NCI-H1048 (cell line): ENCODE measurements around the gene THSD4.
"Not testable (repeated sequence)": the region's sequence is repeated elsewhere in the genome, so short reads cannot be mapped to it uniquely, and the experiment has no call there.

ENCODE experiments used
- DNase-seq: peaks from one replicate; lab custom pipeline; 2025; lab: John Stamatoyannopoulos, UW

Gene THSD4

GRCh38 chr15:71294251-71294910 is 179.1 kb downstream of the THSD4 start:
- DNase-seq: no peak

- no peak for DNase-seq
Observed at GRCh38 chr15:71294911-71295602, 179.8 kb downstream of the THSD4 start.

- DNase-seq: no peak
Observed at GRCh38 chr15:71295603-71296314, 180.5 kb downstream of the THSD4 start.

GRCh38 chr15:71296315-71296679 is 181.0 kb downstream of the THSD4 start:
- DNase-seq: no peak

GRCh38 chr15:71301958-71302621 is 186.8 kb downstream of the THSD4 start:
- no peak for DNase-seq

GRCh38 chr15:71302861-71303410 is 187.7 kb downstream of the THSD4 start:
- no peak for DNase-seq

- no peak for DNase-seq
Observed at GRCh38 chr15:71303977-71304376, 188.7 kb downstream of the THSD4 start.

GRCh38 chr15:71304681-71305080 is 189.4 kb downstream of the THSD4 start:
- no peak for DNase-seq

GRCh38 chr15:71306538-71306937 is 191.3 kb downstream of the THSD4 start:
- DNase-seq: no peak

GRCh38 chr15:71312194-71312708 is 197.0 kb downstream of the THSD4 start:
- DNase-seq: no peak

GRCh38 chr15:71312731-71313460 is 197.6 kb downstream of the THSD4 start:
- DNase-seq: no peak

GRCh38 chr15:71313806-71314205 is 198.5 kb downstream of the THSD4 start:
- no peak for DNase-seq

- no peak for DNase-seq
Observed at GRCh38 chr15:71314956-71315537, 199.8 kb downstream of the THSD4 start.

- DNase-seq: no peak
Observed at GRCh38 chr15:71316911-71317310, 201.6 kb downstream of the THSD4 start.

GRCh38 chr15:71319424-71319823 is 204.2 kb downstream of the THSD4 start:
- not testable (repeated sequence) for DNase-seq

- no peak for DNase-seq
Observed at GRCh38 chr15:71319935-71320334, 204.7 kb downstream of the THSD4 start.

GRCh38 chr15:71323082-71323481 is 207.8 kb downstream of the THSD4 start:
- DNase-seq: no peak

- no peak for DNase-seq
Observed at GRCh38 chr15:71323584-71323983, 208.3 kb downstream of the THSD4 start.

GRCh38 chr15:71325481-71325880 is 210.2 kb downstream of the THSD4 start:
- DNase-seq: no peak

- no peak for DNase-seq
Observed at GRCh38 chr15:71328453-71328852, 213.2 kb downstream of the THSD4 start.

- DNase-seq: no peak
Observed at GRCh38 chr15:71329041-71329440, 213.8 kb downstream of the THSD4 start.
